Measurements from ENCODE around the gene GRIK5.

GRIK5 gene

DNA sequence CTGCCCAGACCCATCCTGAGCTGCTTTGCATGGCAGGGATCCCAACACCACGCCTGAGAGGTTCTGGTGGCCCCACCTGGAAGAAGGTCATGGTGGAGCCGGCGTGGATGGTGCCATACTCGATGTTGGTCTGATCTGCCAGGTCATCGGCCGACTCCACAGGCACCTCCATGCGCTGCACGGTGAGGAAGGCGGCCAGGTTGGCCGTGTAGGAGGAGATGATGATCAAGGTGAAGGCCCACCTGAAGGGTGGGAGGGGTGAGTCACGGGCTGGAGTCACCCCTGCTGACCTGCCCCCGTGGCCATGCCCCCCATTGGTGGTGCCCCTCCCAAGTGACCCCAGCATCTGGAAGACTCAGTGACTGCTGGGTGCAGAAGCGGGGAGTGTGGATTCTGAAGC, 63.4 kb downstream of the GRIK5 start:
- no peak for TF ChIP-seq ZNF274 (IDR thresholded peaks at IDR 0.05; ENCODE audit: low read depth, low read length)
- no peak overlapping the region for H3K4me3 ChIP-seq (ENCODE audit: low read length)

DNA sequence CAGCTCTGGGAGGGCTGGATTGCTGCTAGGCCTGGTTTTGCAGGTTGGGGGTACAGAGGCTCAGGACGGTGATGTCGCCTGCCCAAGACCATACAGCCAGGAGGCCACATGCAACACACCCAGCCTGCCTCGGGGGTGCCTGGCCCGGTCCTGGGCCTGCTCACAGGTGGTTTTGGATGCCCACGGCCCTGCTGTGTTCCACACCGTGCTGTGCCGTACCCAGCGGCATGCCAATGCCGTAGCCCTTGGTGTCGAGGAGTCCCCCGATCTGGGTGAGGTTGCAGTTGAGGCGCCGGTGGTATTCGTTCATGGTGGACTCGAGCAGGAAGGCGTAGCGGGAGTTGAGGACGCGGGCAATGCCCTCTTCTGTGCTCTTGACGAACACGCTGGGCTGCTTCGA, 64.5 kb downstream of the GRIK5 start:
- TF ChIP-seq ZNF274 (IDR thresholded peaks at IDR 0.05; ENCODE audit: low read depth, low read length) = no peak
- no peak overlapping the region for H3K4me3 ChIP-seq (ENCODE audit: low read length)

DNA sequence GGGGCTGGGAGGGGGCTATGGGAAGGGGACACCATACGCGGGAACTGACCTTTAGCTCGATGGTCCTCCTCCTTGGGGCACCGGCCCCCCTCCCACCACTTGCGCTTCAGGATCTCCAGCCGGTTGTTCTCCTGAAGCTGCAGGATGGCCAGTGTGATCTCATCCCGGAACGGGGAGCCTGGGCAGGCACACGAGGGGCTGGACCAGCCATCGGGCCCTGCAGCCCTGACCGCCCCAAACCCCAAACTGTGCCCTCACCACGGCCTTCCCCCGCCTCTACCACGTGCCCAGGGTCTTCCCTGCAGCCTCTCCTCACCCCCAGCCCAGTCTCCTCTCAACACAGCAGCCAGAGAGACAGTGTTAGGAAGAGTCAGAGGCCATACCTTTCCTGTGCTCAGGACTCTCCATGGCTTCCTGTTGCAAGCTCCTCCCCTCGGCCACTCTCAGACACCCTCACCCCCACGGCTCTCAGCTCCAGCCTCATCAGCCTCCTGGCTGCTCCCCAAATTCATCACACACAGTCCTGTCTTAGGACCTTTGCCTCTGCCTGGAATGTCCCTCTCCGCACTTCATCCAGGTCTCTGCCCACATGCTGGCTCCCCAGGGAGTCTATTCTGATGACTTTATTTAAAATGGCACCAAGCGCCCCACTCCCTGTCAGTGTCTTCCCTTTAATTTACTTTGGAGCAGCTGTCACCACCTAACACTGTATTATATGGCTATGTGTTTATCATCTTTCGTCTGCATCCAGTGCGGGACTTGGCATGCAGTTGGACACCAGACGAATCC, 66.3 kb downstream of the GRIK5 start:
- TF ChIP-seq ZNF274 (IDR thresholded peaks at IDR 0.05; ENCODE audit: low read depth, low read length) = no peak
- no peak overlapping the region for H3K4me3 ChIP-seq (ENCODE audit: low read length)

DNA sequence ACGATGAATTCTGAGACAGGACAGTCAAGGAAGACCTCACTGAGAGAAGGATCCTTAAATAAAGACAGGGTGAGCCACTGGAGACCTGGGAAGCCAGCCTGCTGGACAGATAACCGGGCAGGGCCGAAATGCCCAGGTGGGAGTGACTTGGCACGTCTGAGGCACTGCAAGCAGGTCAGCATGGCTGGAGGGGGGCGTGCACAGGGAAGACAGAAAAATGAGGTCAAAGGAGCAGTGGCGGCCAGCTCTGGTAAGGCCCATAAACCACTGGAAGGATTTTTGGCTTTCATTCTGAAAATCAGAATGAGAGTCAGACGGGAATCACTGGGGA, 70.2 kb downstream of the GRIK5 start:
- no peak overlapping the region for H3K4me3 ChIP-seq (ENCODE audit: low read length)
- TF ChIP-seq ZNF274 (IDR thresholded peaks at IDR 0.05; ENCODE audit: low read depth, low read length) = no peak

DNA sequence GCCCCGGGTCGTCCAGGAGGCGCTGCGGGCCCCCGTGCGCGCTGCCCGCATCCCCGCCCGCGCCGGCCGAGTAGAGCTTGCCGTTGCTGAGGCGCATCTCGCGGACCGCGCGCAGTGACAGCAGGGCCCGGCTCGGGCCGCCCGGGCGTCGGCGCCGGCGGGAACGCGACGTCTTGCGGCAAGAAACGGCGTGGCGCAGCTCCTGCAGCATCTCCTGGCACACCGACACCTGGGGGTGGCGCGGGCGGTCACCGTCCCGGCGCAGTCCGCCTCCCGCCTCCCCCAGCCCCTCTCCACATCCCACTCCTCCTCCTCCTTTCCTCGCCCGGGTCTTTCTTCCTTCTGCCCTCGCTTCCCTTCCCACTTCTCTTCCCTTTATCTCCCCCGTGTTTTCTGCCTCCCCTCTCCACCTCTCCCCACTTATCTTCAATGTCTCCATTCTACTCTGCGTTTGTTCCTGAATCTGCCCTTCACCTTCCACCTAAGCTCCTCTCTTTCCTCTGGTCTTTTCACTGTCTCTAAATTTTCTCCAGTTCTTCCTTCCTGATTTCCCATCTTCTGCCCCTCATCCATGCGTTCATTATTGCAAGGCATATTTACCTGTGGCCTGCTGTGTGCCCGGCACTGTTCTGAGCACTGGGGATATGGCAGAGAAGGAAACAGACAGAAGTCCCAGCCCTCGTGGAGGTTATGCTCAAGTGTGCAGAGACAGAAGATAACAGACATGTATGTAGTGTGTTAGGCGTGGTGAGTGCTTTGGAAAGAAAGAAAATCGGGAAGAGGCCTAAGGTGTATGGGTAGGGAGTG, 70.7 kb downstream of the GRIK5 start:
- no peak overlapping the region for H3K4me3 ChIP-seq (ENCODE audit: low read length)
- no peak for TF ChIP-seq ZNF274 (IDR thresholded peaks at IDR 0.05; ENCODE audit: low read depth, low read length)

DNA sequence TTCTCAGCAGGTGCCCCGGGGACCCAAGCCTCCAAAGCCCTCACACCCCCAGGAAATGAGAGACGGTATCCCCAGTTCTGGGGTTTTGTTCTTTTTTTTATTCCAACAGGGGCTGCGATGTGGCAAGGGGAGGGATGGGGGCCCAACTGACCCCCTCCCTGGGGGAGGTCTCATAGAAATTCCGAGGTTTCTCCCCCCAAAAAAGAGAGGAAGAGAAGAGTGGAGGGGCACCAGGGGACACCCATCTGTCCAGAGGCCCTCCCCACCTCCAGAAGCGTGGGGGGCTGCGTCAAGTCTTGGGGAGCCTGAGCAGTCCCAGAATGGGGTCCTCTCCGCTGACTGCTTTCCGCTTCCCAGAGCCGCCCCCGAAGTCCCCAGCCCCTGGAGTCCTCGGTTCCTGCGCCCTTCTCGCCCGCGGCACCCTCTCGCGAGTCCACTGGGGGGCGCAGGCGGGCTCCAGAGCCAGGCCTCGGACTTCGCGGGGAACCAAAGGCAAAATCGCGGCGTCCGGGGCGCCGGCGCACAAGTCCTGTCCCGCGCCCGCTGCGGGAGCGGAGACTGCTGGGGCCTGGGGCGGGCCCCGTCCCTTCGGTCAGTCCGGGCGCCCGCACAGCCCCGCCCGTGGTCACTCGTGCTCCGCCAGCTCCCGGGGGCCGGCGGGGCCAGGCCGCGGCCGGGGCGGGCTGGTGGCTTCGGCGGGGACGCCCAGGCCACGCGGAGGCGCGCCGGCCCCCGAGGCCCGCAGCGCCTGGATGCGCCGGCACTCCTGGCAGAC, 71.6 kb downstream of the GRIK5 start:
- no peak overlapping the region for H3K4me3 ChIP-seq (ENCODE audit: low read length)
- no peak for TF ChIP-seq ZNF274 (IDR thresholded peaks at IDR 0.05; ENCODE audit: low read depth, low read length)

DNA sequence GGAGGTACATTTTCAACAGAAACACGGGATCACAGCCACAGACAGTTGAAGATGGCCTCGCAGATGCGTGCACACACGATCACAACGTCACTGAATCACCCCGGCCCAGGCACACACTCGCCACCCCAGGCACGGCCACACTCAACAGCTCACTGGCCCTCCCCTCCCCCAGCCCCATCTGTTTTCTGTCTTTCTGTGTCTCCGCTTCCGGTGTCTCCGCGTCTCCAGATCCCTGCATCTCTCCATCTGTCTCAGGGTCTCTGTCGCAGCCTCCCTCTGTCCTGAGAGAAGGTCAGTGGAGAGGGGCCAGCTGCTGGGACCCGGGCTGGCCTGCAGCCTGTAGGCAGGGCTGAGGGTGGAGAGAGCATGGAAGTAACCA, 72.2 kb downstream of the GRIK5 start:
- TF ChIP-seq ZNF274 (IDR thresholded peaks at IDR 0.05; ENCODE audit: low read depth, low read length) = no peak

DNA sequence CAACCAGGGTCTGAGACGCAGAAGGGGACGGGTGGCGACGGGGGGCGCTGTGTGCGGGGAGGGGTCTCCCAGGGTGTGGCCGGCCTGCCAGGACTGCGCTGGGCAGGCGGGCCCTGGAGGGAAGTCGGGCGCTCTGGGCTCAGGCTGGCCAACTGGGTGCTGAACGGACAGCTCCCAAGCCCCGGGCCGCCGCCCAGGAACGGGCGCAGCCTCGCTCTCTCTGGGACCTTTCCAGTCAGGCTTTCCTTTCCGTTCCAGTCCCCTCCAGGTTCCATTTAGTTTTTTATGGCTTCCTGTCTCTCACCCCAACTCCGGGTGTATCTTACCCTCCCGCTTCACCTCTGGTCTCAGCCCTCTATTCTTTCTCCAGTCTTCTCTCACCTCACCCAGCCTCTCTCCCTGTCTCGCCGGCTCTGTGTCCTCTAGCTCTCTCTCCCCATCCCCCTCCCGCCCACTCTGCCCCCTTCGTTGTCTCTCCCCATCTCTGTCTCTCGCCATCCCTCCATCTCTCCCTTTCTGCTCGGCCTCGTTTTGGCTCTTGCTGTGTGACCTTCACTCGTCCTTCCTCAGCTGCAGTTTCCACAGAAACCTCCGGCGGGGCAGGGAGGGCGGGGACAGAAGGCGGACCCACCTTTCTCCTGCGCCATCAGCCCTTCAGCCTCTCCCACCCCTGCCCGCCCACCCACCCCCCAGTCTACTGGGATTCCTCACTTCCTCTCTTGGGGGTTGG, 72.7 kb downstream of the GRIK5 start:
- no peak overlapping the region for H3K4me3 ChIP-seq (ENCODE audit: low read length)
- TF ChIP-seq ZNF274 (IDR thresholded peaks at IDR 0.05; ENCODE audit: low read depth, low read length) = no peak

More for the DNA sequence above, 72.2 kb downstream of the GRIK5 start:
- no peak overlapping the region for H3K4me3 ChIP-seq (ENCODE audit: low read length)

DNA sequence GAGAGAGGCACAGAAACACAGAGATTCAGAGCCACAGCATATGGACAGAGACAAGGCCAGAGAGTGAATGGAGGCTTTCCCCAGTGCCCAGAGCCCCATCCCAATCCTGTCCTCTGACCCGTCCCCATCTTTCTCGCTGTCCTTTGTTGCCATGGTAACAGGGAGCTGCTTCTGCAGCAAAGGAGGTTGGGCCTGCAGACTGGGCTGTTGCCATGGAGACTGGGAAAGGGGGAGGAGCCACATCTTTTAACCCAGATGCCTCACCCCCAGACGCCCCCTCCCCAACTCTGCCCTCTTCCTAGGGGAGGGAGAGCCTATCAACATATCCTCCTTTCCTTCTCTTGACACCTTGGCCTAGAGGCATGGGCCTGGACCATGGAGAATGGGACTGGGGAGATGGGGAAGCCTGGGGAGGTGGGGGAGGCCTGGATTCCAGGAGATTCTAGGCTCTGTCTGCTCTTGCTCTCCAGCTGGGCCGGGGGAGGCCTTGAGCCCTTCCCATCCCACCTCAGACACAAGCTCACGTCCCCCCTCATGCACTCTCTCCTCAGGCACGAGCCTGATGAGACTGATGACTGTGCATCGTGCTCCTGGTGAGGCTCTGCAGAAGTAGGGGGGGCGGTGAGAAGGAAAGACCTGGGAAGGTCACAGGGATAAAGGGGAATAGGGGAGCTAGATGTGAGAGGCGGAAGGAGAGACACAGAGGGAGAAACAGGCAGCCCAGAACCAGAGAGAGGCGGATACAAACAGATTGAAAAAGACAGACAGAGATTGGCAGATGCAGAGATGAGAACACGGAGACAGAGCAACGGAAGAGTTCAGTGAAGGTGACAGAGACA, 73.8 kb downstream of the GRIK5 start:
- H3K4me3 ChIP-seq (ENCODE audit: low read length) = no peak overlapping the region
- no peak for TF ChIP-seq ZNF274 (IDR thresholded peaks at IDR 0.05; ENCODE audit: low read depth, low read length)

DNA sequence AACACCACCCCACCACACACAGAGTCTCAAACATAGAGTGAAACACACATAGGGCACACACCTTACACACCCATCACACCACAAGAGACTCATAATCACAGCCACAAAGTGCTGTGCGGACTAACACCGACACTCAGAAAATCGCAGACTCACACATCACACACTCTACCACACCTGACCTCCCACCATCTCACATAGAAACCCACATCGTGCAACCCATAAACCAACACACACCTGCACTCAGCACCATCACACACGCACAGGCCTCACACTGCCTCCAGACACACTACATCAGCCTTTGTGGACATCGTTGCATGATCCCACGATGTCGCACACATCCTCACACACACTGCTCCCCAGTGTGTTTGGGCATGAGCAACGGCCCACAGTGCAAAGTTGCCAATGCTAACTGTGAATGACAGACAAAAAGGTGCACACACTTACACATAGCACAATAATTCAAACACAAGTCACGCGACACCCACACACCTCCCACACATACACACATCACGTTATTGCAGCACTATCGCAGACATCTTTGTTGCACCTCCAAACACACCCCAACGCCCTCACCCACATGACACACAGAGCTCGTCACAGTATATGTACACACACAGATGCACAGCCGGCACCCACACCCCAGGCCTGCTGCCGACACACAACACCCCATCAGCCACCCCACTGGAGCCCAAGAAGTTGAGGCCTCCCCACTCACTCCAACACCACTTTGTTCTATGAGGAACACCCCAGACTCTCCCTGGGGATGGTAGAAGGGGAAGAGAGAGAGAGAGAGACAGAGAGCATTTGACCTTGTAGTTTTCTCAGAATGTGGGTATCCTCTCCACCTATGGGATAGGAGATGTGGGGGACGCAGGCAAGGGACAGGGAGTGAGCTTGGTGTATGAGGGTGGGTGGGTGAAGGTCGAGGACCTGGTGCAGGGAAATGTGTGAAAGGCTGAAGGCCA, 74.7 kb downstream of the GRIK5 start:
- H3K4me3 ChIP-seq (ENCODE audit: low read length) = no peak overlapping the region
- no peak for TF ChIP-seq ZNF274 (IDR thresholded peaks at IDR 0.05; ENCODE audit: low read depth, low read length)

DNA sequence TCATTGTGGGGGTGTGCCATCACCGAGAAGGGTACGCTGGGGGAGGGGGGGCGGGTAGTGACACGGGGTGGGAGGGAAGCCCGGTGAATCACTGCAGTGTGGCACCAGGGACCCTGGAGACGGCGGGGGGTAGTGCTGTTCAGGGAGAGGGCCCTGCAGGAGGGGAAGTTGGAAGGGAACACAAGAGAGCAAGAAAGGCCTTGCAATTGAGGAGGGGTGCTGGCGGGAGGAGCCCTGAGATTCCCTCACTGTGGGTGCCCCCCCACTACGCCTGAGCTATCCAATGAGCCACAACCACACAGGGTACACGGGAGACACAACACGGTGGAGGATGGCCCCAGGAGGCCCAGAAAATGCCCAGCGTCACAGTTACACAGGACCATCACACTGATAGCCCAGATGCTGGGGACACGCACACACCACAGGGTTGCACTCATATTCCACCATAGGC, 75.5 kb downstream of the GRIK5 start:
- TF ChIP-seq ZNF274 (IDR thresholded peaks at IDR 0.05; ENCODE audit: low read depth, low read length) = no peak
- H3K4me3 ChIP-seq (ENCODE audit: low read length) = no peak overlapping the region

All from GM08714 (cell line).